ENCODE data around the gene FTSJ1. TPM values are rescaled to one million over a fixed set of nuclear protein-coding genes. Genes with fewer than 3 reads are reported as not detected.

FTSJ1 gene
- total RNA-seq, 2 experiments from 2014 or later, result 54.7 to 66.1 TPM

- ChIA-PET CTCF (ENCODE audit: unreplicated experiment) (no interaction called here), POLR2A (no interaction called here)
- H3K4me2 ChIP-seq (ENCODE audit: low read length), result no peak overlapping the region
- TF ChIP-seq EZH2phosphoT487 (IDR thresholded peaks at IDR 0.05; ENCODE audit: borderline replicate concordance, low read depth, low read length) (no peak), CTCF (conservative IDR thresholded peaks at IDR 0.05; ENCODE audit: low read length) (no peak)
- H2AFZ ChIP-seq (ENCODE audit: low read length), result no peak overlapping the region
- H4K20me1 ChIP-seq (ENCODE audit: insufficient read depth, low read length), result no peaks in the 10 kb centered on the region
- H3K79me2 ChIP-seq (ENCODE audit: insufficient read depth, low read depth, low read length), result no peaks in the 10 kb centered on the region
- H3K9me2 ChIP-seq (ENCODE audit: insufficient read depth, low read length), result no peaks in the 10 kb centered on the region
- BruUV-seq (replicated peaks), result no TSS peak
- H3K27ac ChIP-seq (ENCODE audit: low read depth, low read length, poor library complexity, severe bottlenecking), result no peak overlapping the region
- H3K9me3 ChIP-seq (ENCODE audit: low read length), result no peaks in the 10 kb centered on the region
- no peak for DNase-seq (ENCODE audit: low spot score)
- no peak overlapping the region for H3K4me3 ChIP-seq (ENCODE audit: low read depth, low read length, poor library complexity, severe bottlenecking)
- H3K4me1 ChIP-seq (ENCODE audit: insufficient read depth, low read length, poor library complexity, severe bottlenecking), result no peaks in the 10 kb centered on the region
- intact Hi-C loops (cut with micrococcal nuclease; ENCODE audit: unreplicated experiment), result no loop called here
- H3K36me3 ChIP-seq (ENCODE audit: insufficient read depth, low read length), result peaks cover 31% of the 10 kb centered on the region
Measured at GRCh38 chrX:48487362-48487798, 11.4 kb downstream of the FTSJ1 start.

- H2AFZ ChIP-seq (ENCODE audit: low read length), result no peak overlapping the region
- H3K79me2 ChIP-seq (ENCODE audit: insufficient read depth, low read depth, low read length), result no peaks in the 10 kb centered on the region
- TF ChIP-seq EZH2phosphoT487 (IDR thresholded peaks at IDR 0.05; ENCODE audit: borderline replicate concordance, low read depth, low read length) (no peak), CTCF (conservative IDR thresholded peaks at IDR 0.05; ENCODE audit: low read length) (no peak)
- no peaks in the 10 kb centered on the region for H3K9me2 ChIP-seq (ENCODE audit: insufficient read depth, low read length)
- CTCF ChIA-PET (ENCODE audit: unreplicated experiment), result no interaction called here
- intact Hi-C loops (cut with micrococcal nuclease; ENCODE audit: unreplicated experiment), result no loop called here
- peaks cover 25% of the 10 kb centered on the region for H3K36me3 ChIP-seq (ENCODE audit: insufficient read depth, low read length)
- H3K4me3 ChIP-seq (ENCODE audit: low read depth, low read length, poor library complexity, severe bottlenecking), result no peak overlapping the region
- H3K4me2 ChIP-seq (ENCODE audit: low read length), result no peak overlapping the region
- H3K4me1 ChIP-seq (ENCODE audit: insufficient read depth, low read length, poor library complexity, severe bottlenecking), result no peaks in the 10 kb centered on the region
- H4K20me1 ChIP-seq (ENCODE audit: insufficient read depth, low read length), result no peaks in the 10 kb centered on the region
- H3K27ac ChIP-seq (ENCODE audit: low read depth, low read length, poor library complexity, severe bottlenecking), result no peak overlapping the region
- POLR2A ChIA-PET, result no interaction called here
- DNase-seq (ENCODE audit: low spot score), result no peak
- BruUV-seq (replicated peaks), result no TSS peak
- H3K9me3 ChIP-seq (ENCODE audit: low read length), result no peaks in the 10 kb centered on the region
Measured at GRCh38 chrX:48488034-48488433, 12.0 kb downstream of the FTSJ1 start.

- POLR2A ChIA-PET, result no interaction called here
- H3K9me2 ChIP-seq (ENCODE audit: insufficient read depth, low read length), result no peaks in the 10 kb centered on the region
- intact Hi-C loops (cut with micrococcal nuclease; ENCODE audit: unreplicated experiment), result no loop called here
- TF ChIP-seq EZH2phosphoT487 (IDR thresholded peaks at IDR 0.05; ENCODE audit: borderline replicate concordance, low read depth, low read length) (no peak), CTCF (conservative IDR thresholded peaks at IDR 0.05; ENCODE audit: low read length) (no peak)
- no peaks in the 10 kb centered on the region for H3K79me2 ChIP-seq (ENCODE audit: insufficient read depth, low read depth, low read length)
- H3K9me3 ChIP-seq (ENCODE audit: low read length), result no peaks in the 10 kb centered on the region
- no peaks in the 10 kb centered on the region for H4K20me1 ChIP-seq (ENCODE audit: insufficient read depth, low read length)
- H2AFZ ChIP-seq (ENCODE audit: low read length), result no peak overlapping the region
- no peak overlapping the region for H3K4me2 ChIP-seq (ENCODE audit: low read length)
- H3K4me1 ChIP-seq (ENCODE audit: insufficient read depth, low read length, poor library complexity, severe bottlenecking), result no peaks in the 10 kb centered on the region
- H3K27ac ChIP-seq (ENCODE audit: low read depth, low read length, poor library complexity, severe bottlenecking), result no peak overlapping the region
- no peak for DNase-seq (ENCODE audit: low spot score)
- CTCF ChIA-PET (ENCODE audit: unreplicated experiment), result no interaction called here
- H3K36me3 ChIP-seq (ENCODE audit: insufficient read depth, low read length), result peaks cover 23% of the 10 kb centered on the region
- H3K4me3 ChIP-seq (ENCODE audit: low read depth, low read length, poor library complexity, severe bottlenecking), result no peak overlapping the region
- no TSS peak for BruUV-seq (replicated peaks)
Measured at GRCh38 chrX:48489296-48489695, 13.3 kb downstream of the FTSJ1 start.
